GM19043 (cell line): ENCODE results near the gene KAT8.

Experiments
- ATAC-seq: cut with Tn5 transposase; IDR thresholded peaks from one replicate; pipeline ENCODE4 v1.9.1; 2021; ENCODE audit warnings: low read depth; ENCODE audit not compliant: unreplicated experiment

The KAT8 gene

DNA sequence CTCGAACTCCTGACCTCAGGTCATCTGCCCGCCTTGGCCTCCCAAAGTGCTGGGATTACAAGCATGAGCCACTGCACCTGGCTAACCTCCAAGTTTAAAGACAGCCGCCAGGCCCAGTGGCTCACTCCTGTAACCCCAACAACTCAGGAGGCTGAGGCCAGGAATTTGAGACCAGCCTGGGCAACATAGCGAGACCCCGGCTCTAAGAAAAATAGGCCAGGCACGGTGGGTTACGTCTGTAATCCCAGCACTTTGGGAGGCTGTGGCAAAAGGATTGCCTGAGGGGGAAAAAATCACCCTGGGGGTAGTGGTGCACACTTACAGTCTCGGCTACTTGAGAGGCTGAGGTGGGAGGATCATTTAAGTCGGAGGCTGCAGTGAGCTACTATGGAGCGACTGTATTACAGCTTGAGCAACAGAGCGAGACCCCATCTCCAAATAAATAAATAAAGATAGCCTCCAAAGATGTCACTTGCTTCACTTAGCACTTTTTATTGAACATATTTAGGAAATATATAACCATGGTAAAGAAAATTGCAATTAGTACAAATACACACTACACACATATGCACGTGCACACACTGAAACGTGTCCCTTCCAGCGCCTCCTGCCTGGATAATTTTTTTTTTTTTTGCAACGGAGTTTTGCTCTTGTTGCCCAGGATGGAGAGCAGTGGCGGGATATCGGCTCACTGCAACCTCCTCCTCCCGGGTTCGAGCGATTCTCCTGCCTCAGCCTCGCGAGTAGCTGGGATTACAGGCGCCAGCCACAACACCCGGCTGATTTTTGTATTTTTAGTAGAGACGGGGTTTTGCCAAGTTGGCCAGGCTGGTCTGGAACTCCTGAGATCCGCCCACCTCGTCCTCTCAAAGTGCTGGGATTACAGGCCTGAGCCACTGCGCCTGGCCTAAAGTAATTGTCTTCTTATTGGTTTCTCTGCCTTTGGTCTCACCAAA is 10.7 kb upstream of the KAT8 start:
- no peak for ATAC-seq

DNA sequence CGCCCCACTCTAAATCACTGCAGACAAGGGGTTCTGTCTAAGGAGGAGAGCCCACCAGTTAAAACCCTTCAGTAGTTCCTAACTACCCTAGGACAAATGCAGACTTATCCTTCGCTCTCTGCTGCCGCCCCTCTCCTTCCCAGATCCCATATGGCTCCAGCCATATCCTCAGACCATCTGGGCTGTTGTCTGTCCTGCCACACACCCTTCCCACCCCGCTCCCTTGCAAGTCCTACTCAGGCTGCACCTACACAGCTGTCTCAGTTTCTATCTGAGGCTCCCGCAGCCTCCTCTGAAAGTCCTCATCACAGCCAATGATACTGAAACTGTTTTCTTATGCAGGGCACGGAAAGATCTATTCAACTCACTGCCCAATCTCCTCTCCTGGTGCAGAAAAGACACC is 10.0 kb upstream of the KAT8 start:
- ATAC-seq: peak; percentile 64

DNA sequence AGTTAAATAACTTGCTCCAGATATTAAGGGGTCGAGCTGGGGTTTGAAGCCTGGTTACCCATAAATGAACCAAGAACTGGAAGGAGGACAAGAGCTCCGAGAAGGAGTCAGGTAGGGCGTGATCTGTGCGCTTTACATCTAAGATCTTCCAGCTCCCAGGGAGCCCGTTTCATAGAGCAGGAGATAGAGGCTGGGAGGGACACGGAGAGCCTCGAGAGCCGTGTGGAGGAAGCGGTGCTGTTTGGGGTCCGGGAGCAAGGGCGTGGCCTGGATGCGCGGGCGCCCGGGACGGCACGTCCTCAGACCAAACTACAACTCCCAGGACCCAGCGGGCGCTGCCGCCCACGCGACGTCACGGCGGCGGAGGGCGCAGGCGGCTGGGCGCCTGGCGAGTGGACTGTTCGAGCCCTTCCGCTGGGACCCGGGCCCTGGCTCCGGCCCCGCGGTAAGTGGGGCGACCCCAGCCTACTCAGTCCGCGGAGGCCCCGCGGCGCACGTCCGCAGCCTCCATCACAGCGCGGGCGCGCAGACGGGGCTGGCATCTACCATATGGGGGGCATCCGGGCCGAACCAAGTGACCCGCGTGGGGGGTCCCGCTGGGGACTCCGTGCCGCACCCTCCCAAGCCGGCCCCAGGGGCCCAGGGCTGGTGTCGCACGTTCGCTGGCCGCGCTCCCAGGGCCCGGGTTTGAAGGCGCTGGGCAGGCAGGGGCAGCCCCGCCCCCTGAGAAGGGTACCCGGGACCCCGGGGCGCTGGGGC is 9.2 kb upstream of the KAT8 start, which contains the start of gene BCKDK:
BCKDK (plus strand) TSS at position 352 of the 759 bp plus-strand sequence. CDS start 838 bp downstream, outside the sequence.
- peak; percentile 72 for ATAC-seq

DNA sequence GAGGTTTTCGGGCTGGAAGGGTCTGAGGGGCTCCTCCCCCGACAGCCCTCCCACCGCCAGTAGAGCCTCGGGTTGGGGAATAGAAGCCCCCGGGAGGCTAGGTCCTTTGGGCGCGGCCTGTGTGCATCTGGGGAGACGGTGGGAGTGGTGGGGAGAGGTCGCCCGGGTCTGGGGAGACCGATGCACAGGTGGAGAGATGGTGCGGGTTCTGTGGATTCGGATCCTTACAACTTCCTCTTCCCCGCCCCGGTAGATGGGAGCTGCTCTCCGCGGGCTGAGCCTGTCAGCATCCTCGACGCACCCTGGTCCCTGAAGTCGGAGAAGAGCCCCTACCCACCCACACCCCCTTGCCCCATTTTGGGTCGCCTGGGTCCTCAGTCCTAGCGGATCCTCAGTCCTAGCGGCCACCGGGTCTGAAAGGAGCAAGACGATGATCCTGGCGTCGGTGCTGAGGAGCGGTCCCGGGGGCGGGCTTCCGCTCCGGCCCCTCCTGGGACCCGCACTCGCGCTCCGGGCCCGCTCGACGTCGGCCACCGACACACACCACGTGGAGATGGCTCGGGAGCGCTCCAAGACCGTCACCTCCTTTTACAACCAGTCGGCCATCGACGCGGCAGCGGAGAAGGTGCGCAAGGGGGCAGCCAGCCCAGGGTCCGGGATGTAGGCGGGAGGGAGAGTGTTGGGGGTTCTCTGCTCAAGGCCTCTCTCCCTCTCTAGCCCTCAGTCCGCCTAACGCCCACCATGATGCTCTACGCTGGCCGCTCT is 8.5 kb upstream of the KAT8 start:
- ATAC-seq: no peak

DNA sequence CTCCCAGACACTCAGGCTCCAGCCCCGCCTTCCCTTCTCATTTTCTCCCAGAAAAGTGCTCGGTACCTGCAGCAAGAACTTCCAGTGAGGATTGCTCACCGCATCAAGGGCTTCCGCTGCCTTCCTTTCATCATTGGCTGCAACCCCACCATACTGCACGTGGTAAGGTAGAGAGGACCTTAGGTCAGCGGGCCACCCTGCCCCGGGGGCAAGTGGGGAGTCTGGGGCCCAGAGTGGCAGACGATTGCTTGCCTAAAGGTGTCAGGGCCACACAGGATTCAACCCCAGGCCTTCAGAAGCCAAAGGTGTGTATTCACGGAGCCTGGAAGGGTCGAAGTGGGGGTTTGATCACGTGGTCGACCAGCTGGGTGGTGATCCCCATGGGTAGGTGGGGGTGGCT is 7.8 kb upstream of the KAT8 start:
- no peak for ATAC-seq

DNA sequence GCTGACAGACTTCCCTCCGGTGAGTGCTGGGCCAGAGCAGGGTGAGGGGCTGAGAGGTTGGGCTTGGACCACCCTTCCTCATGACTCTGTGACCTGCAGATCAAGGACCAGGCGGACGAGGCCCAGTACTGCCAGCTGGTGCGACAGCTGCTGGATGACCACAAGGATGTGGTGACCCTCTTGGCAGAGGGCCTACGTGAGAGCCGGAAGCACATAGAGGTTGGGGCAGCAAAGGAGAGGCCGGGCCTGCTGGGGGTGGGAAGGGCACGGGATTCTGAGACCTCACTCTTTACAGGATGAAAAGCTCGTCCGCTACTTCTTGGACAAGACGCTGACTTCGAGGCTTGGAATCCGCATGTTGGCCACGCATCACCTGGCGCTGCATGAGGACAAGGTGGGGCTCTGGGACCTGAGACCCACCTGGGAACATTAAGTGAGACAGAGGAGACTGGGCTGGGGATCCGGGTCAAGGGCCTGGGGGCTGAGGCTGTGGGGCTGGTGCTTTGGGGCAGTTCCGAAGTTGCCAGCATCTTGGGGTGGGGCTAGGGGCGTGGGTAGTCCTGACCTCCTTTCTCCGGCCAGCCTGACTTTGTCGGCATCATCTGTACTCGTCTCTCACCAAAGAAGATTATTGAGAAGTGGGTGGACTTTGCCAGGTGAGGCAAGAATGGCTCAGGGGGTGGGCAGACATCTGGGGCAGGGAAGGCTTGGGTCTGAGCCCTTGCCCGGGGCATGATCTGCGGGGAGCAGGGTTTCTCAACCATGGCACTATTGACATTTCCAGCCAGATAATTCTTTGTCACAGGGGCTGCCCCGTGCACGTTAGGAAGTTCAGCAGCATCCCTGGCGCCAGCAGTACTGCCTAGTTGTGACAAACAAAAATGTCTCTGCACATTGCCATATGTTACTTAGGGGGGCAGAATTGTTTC is 7.1 kb upstream of the KAT8 start:
- ATAC-seq: no peak

DNA sequence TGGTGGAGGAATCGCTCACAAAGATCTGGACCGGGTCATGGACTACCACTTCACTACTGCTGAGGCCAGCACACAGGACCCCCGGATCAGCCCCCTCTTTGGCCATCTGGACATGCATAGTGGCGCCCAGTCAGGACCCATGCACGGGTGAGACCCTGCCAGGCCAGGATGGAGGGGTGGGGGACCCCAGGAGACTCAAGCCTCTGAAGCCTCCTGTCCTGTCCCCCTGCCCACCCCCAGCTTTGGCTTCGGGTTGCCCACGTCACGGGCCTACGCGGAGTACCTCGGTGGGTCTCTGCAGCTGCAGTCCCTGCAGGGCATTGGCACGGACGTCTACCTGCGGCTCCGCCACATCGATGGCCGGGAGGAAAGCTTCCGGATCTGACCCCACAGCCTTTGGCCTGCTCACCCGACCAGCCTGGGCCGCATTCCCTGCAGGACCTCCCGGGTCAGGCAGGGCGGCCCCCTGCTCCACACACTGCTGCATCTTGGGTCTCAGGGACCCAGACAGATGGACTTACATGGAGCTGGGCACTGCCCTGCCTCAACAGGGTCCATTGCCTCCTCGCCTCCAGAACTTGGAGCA is 5.5 kb upstream of the KAT8 start:
- ATAC-seq: no peak

DNA sequence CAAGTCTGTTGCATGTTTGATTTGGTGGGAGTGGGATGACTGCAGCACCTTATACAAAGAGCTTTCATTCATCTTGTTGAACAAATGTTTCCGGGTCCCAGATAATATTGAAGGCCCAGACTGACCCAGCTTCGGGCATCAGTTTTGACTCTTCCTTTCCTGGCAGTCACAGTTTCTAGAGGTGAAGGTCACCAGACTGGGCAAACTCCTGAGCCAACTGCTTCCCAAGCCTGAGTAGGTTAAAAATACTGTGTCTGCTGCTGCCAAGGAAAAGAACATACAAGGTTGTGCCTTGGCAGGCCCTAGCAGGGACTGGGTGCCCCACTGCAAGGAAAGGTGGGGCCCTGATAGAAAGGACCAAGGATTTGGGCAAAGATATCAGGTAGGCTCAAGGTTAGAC is 4.8 kb upstream of the KAT8 start:
- no peak for ATAC-seq

DNA sequence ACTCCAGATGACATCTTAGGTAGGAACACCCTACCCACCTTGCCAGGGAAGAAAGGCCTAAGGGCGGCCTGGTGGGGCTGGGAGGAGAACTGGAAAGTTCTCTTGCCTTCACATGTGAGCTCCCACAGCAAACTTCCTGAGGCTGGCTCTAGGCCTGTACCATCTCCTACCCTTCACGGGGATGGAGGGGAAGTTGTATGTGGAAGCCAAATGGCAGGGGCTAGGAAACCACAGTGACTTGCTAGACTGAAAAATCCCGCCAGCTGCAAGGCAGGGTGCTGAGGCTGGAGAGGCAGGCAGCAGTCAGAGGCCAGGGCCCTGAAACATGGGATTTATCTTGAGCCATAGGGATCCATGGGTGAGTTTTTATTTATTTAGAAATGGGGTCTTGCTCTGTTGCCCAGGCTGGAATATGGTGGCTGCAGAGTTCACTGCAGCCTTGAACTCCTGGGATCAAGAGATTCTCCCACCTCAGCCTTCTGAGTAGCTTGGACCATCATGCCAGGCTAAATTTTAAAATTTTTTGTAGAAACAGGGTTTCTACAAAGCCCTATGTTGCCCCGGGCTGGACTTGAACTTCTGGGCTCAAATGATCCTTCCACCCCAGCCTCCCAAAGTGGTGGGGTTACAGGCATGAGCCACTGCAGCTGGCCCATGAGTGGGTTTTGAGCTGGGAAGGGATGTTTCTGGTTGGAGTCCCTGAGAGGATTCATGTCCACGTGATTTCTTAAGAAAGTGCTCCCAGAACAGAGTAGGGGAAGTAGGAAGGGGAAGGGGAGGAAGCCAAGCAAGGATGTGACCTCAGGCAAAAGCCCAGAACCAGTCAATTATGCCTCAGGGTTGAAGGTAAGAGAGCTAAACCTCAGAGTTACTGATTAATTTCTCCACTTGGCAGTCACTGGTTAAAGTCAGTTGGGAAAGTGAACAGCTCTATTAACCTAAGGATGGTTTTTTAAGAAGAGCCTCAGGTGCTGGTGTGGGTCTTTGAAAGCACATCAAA is 4.0 kb upstream of the KAT8 start:
- ATAC-seq: peak; percentile 38

DNA sequence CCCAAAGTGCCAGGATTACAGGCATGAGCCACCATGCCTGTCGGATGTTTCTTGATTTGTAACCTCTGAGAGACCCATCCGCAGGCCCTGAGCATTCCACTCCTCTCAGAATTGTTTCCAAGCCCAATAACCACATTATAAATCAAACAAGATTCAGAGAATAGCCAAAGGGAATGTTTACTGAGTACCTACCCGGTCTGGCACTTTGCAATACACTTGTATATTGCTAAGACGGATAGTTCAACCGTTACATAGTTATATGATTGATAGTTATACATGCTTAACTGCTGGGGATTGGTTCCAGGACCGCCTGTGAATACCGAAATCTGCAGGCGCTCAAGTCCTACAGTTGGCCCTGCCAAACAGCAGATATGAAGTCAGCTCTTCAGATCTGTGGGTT is 3.0 kb upstream of the KAT8 start:
- ATAC-seq: no peak

DNA sequence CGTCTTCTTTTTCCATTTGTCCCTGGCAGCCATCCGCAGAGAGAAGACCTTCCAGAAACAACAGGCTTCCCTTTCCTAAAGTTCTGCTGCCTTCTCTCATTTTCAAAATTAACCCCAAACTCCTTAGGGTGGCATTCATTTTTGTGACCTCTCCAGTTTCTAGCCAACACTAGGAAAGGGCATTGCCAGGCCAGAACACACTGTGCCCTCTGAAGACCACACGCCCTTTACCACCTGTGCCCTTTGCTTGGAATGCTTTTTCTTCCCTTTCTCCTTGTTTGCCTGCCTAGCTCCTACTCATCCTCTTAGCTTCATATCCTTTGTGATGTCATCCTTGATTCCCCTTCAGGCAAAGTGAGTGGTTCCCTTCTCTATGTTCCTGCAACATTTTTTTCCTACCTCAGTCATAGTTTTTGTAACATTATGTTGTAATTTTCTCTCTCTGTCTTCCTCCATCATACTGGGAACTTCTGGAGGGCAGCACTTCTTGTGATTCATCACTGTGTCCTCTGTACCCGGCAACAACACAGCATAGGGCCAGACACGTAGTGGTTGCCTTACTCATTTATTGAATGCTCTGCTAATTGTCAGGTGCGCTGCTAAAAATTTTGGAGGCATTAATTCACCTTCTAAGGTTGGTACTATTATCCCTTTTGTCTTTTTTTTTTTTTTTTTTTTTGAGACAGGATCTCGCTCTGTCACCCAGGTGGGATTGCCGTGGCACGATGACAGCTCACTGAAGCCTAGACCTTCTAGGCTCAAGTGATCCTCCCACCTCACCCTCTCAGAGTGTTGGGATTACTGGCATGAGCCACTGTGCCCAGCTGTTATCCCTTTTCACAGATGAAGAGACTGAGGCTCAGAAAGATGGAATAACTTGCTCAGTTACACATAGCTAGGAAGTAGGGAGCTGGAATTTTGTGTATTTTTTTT is 1.0 kb downstream of the KAT8 start:
- no peak for ATAC-seq

DNA sequence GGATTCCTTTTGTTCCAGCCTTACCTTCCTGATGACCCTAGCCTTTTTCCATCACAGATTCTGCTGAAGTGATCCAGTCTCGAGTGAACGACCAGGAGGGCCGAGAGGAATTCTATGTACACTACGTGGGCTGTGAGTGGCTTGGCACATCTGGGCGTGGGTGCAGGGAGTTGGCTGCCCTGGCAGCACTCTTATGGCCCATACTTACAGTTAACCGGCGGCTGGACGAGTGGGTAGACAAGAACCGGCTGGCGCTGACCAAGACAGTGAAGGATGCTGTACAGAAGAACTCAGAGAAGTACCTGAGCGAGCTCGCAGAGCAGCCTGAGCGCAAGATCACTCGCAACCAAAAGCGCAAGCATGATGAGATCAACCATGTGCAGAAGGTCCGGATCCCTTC is 2.7 kb downstream of the KAT8 start:
- ATAC-seq: no peak

DNA sequence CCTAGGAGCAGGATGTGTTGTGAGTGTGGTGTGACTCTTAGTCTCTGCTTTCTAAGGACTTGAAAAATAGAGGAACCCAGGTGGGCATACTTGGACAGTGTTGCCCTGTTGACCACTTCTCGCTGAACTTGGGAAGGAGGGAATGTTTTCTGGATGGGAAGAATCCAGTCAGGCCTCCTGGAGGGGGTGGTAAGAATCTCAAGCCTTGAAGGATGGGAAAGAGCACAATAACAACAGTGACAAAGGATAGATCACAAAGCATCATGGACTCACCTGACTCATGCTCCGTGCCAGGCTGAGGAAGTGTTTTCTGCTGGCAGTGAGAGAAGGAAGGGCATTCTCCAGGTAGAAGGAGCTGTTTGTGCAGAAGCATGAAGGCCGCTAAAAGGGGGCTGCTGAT is 8.4 kb downstream of the KAT8 start:
- ATAC-seq: no peak

DNA sequence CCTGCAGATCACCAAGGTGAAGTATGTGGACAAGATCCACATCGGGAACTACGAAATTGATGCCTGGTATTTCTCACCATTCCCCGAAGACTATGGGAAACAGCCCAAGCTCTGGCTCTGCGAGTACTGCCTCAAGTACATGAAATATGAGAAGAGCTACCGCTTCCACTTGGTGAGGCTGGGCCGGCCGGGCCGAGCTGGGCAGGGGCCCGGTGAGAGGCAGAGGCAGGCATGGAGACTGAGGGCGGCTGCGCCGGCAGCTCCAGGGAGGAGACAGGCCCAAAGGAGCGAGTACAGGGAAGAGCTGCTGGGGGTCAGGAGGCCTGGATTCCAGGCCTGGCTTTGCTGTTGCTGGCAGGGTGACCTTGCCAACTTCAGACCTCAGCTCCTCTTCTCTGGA is 9.7 kb downstream of the KAT8 start:
- no peak for ATAC-seq

DNA sequence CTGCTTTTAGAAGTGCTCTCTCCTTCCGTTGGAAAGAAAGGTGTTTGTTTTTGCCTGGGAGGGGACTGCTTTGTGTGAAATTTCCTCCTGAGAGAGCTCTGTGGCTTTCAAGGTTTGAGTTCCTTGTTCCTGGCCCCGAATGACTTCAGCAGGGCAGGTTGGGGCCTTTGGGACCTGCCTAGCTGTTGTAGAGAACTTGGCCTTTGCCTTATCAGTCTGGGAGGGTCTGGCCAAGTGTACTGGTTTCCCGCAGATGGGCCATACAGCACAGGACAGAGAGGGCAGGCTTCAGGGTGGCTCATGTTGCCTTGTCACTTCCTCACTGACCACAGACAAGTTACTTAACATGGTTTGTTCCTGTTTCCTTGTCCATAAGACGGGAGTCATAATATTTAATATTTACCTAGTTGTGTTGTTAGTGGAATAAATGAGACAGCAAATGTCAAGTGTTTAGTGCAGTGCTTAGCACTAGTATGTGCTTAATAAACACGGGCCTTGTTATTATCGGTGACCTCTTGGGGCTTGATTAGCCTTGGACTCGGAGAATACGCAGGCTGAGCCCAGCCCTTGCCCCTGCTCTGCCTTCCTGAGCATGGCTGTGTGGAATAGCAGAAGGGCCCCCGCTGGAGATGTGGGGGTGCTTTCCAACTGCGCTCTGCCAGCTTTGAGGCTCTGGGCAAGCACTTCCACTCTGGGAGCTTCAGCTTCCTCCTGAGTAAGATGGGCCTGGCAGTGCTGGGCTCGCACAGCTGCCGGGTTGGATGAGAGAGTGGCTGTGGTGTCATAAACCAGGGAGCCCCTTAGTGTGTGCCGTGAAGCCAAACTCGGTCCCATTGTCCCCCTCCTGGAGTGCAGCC is 11.5 kb downstream of the KAT8 start:
- ATAC-seq: no peak

DNA sequence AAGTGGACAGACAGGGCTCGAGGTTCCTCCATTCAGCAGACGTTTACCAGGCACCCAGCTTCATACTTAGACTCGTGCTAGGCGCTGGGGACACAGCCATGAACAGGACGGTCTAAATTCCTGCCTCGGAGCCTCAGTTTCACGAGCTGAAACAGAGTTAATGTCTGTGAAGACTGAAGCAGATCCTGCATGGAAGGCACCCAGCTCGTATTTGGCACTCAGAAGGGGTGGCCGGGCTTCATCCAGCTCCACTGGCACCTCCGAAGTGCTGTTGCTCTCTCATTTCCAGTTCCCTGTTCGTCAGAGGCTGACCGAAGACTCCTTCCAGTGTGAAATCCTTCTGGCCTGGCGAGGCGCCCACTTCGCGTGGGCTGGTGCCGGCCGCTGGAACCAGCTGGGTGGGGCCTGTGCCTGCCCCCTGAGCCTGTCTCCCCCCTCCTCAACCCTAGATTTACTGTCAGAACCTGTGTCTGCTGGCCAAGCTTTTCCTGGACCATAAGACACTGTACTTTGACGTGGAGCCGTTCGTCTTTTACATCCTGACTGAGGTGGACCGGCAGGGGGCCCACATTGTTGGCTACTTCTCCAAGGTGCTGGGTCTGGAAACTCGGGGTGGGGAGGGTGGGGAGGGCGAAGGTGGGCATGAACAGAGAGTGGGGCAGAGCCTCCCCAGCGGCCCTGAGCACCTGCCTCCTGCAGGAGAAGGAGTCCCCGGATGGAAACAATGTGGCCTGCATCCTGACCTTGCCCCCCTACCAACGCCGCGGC is 12.3 kb downstream of the KAT8 start:
- ATAC-seq: no peak
